Left lobe of liver (tissue), 2 donors: ENCODE results near the gene SFR1. TPM values are rescaled to one million over a fixed set of nuclear protein-coding genes. Genes with fewer than 3 reads are reported as not detected.
"Not testable (repeated sequence)": the region's sequence is repeated elsewhere in the genome, so short reads cannot be mapped to it uniquely, and the experiment has no call there.

Experiments used
- ATAC-seq: fragments of 200-7000 bp; cut with Tn5 transposase; one replicate; pipeline ENCODE4 v1.9.1; 2020; ENCODE audit warnings: mild to moderate bottlenecking, moderate library complexity
- DNase-seq: peaks from one replicate; pipeline ENCODE4 v3.0.0-alpha.2; 2020; ENCODE audit warnings: low spot score
- total RNA-seq: library from RNA; stranded (reverse); gene quantifications from one replicate; pipeline ENCODE4 v1.2.1, GENCODE V29; 2021
- donor health status: DM: no; HTN: no; CAD: no; lungs with moderate emphysema.
- donor health status: DM: no; HTN: yes; CAD: no.

SFR1 gene
- total RNA-seq, 1 donor from 2014 or later = 1.2 TPM

DNA sequence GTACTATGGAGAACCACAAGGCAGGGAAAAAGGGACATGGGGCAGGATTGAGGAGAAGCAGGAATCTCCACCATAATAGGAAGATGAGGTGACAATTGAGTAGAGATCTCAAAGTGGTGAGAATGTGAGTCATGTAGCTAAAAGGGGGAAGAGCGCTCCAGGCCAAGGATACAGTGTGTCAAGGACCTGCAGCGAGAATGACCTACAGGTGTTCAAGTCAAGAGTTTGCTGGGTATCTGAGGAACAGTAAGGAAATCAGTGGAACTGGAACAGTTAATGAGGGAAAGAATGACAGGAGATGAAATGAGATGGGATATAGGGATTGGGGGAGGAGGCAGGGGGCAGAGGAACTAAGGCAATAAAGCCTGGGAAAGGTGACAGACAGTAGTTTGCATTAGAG lies 33.6 kb downstream of the SFR1 start:
- no peak for ATAC-seq
- no peak for DNase-seq

DNA sequence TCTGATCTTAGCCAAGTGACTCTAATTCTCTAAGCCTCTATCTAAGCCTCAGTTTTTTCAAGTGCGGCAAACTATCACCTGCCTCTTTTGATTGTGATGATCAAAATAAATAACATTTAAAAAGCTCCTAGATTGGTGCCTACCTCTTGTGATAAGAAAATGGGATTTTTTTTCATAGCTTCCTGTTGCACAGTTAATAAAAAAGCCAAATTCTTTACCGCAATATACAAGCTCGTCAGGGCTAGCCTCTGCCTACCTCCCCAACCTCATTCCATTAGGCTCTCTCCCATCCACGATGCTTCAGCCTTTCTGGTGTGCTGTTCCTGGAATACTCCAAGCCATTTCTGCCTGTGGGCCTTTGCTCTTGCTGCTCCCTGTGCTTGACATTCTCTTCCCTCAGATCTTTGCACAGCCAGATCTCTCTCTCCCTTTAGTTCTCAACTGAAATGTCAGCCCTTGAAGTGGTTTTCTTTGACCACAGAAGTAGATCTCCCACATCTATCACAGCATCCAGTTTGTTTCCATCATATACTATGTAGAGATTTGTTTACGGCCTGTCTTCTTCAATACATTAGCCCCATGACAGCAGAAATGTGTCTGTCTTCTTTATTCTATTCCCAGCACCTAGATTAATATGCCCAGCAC lies 48.8 kb downstream of the SFR1 start:
- ATAC-seq (no peak), DNase-seq (no peak)

DNA sequence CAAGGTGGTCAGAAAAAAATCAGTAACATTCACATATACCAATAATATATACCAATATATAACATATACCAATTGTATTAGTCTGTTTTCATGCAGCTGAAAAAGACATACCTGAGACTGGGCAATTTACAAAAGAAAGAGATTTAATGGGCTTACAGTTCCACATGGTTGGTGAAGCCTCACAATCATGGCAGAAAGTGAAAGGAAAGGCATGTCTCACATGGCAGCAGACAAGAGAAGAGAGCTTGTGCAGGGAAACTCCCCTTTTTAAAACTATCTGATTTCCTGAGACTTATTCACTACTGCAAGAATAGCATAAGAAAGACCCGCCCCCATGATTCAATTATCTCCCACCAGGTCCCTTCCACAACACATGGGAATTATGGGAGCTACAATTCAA lies 52.2 kb downstream of the SFR1 start:
- not testable (repeated sequence) for ATAC-seq

More for the DNA sequence above, 52.2 kb downstream of the SFR1 start:
- not testable (repeated sequence) for DNase-seq

Other genes with a start within 250 kb of the SFR1 start
- gene STN1, start 204.0 kb upstream of the SFR1 start, total RNA-seq = 5.8 TPM
- gene SLK, start 155.0 kb upstream of the SFR1 start, total RNA-seq = 8.7 TPM
- 0.13 TPM for gene COL17A1, start 36.3 kb upstream of the SFR1 start, total RNA-seq
- gene CFAP43, start 110.2 kb downstream of the SFR1 start, total RNA-seq = 0.50 TPM
- 194 TPM for gene GSTO1, start 132.7 kb downstream of the SFR1 start, total RNA-seq
- gene GSTO2, start 147.0 kb downstream of the SFR1 start, total RNA-seq = 2.9 TPM
- gene ITPRIP, start 216.3 kb downstream of the SFR1 start, total RNA-seq = 4.5 TPM
- 0.15 TPM for gene CFAP58, start 231.7 kb downstream of the SFR1 start, total RNA-seq